HL-60 (cell line): ENCODE measurements around the gene FAM234A.

ENCODE experiments used
- DNase-seq, 2 experiments: peaks; one replicate each; pipeline ENCODE4 v3.0.0-alpha.2; 2010 to 2020; ENCODE audit warnings: low read depth in 1 of 2, low spot score in 1 of 2
- H3K27ac ChIP-seq: fragments of 250-450 bp; sonication (Bioruptor Pico); replicated peaks from 2 replicates; pipeline ENCODE4 v1.5.1; 2020; ENCODE audit warnings: mild to moderate bottlenecking, moderate library complexity
- H3K27me3 ChIP-seq: fragments of 250-450 bp; sonication (Bioruptor Pico); 2 replicates; pipeline ENCODE4 v1.5.1; 2021; ENCODE audit warnings: mild to moderate bottlenecking, moderate library complexity; ENCODE audit not compliant: insufficient read depth, poor library complexity, severe bottlenecking
- H3K4me3 ChIP-seq: replicated peaks from 2 replicates; pipeline ENCODE4 v1.5.1; 2011; ENCODE audit warnings: mild to moderate bottlenecking, control low read depth, low read length; ENCODE audit not compliant: insufficient read depth
- GABPA ChIP-seq: IDR thresholded peaks from 2 replicates; pipeline ENCODE4 v1.6.1; 2012; ENCODE audit warnings: low read depth
- POLR2AphosphoS5 ChIP-seq: IDR thresholded peaks from 2 replicates; pipeline ENCODE4 v1.6.1; 2012; ENCODE audit warnings: low read depth
- SPI1 ChIP-seq: IDR thresholded peaks from 2 replicates; pipeline ENCODE4 v1.6.1; 2012; ENCODE audit warnings: low read depth, mild to moderate bottlenecking, borderline replicate concordance
- TF ChIP-seq, protein P1 (sequence below): IDR thresholded peaks from 2 replicates; pipeline ENCODE4 v1.6.1; 2012; ENCODE audit warnings: low read depth; ENCODE audit not compliant: insufficient replicate concordance
- TF ChIP-seq, protein P2 (sequence below): IDR thresholded peaks from one replicate; pipeline ENCODE4 v1.5.1; 2011; ENCODE audit warnings: low read length, control low read depth, inconsistent platforms; ENCODE audit not compliant: insufficient read depth

Gene FAM234A

DNA sequence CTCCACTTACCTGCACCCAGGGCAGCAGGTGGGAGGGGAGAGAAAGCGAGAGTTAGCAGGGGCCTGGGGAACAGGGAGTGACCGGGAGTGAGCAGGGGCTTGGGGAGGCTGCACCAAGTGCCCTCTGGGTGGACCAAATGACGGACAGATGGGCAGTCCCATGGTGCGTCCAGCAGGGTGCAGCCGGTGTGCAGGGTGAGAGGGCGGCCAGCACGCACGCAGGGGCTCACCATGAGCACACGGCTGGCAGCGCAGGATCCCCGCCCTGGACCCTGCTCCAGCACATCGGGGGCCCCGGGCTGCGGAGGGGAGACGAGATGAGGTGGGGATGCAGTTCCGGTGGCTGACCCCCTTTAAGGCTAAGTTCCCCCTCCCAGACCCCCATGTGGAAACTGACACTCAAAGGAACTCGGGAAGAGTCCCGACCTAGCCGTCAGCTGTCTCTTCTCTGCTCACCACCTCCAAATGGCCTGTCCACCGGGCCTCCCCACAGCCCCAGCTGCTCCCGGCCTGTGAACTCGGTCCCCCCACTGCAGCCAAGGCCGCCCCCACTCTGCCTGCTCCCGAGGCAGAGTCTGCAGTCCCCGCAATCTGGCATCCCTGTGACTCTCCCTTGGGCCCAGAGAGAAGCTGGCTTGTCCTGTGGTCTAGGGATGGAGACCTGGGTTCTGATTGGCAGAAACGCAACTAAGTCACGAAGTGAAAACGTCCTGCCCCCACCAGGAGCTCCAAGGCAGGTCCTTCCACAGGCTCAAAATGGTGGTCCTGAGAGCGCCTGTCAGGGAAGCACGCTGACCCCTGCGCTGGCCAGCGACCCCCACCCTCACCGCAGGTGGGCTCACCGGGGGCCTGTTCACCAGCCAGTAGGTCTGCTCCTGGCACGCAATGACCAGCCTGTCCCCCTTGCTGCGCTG is 38.3 kb downstream of the FAM234A start:
- DNase-seq = no peak
- H3K4me3 ChIP-seq = no peak overlapping the region
- H3K27me3 ChIP-seq = peaks cover 21% of the 10 kb centered on the region
- H3K27ac ChIP-seq = no peak overlapping the region
- TF ChIP-seq, protein P1, sequence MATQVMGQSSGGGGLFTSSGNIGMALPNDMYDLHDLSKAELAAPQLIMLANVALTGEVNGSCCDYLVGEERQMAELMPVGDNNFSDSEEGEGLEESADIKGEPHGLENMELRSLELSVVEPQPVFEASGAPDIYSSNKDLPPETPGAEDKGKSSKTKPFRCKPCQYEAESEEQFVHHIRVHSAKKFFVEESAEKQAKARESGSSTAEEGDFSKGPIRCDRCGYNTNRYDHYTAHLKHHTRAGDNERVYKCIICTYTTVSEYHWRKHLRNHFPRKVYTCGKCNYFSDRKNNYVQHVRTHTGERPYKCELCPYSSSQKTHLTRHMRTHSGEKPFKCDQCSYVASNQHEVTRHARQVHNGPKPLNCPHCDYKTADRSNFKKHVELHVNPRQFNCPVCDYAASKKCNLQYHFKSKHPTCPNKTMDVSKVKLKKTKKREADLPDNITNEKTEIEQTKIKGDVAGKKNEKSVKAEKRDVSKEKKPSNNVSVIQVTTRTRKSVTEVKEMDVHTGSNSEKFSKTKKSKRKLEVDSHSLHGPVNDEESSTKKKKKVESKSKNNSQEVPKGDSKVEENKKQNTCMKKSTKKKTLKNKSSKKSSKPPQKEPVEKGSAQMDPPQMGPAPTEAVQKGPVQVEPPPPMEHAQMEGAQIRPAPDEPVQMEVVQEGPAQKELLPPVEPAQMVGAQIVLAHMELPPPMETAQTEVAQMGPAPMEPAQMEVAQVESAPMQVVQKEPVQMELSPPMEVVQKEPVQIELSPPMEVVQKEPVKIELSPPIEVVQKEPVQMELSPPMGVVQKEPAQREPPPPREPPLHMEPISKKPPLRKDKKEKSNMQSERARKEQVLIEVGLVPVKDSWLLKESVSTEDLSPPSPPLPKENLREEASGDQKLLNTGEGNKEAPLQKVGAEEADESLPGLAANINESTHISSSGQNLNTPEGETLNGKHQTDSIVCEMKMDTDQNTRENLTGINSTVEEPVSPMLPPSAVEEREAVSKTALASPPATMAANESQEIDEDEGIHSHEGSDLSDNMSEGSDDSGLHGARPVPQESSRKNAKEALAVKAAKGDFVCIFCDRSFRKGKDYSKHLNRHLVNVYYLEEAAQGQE = no peak
- no peak for TF ChIP-seq SPI1
- no peak for TF ChIP-seq POLR2AphosphoS5
- TF ChIP-seq GABPA = no peak
- TF ChIP-seq, protein P2, sequence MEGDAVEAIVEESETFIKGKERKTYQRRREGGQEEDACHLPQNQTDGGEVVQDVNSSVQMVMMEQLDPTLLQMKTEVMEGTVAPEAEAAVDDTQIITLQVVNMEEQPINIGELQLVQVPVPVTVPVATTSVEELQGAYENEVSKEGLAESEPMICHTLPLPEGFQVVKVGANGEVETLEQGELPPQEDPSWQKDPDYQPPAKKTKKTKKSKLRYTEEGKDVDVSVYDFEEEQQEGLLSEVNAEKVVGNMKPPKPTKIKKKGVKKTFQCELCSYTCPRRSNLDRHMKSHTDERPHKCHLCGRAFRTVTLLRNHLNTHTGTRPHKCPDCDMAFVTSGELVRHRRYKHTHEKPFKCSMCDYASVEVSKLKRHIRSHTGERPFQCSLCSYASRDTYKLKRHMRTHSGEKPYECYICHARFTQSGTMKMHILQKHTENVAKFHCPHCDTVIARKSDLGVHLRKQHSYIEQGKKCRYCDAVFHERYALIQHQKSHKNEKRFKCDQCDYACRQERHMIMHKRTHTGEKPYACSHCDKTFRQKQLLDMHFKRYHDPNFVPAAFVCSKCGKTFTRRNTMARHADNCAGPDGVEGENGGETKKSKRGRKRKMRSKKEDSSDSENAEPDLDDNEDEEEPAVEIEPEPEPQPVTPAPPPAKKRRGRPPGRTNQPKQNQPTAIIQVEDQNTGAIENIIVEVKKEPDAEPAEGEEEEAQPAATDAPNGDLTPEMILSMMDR = no peak

DNA sequence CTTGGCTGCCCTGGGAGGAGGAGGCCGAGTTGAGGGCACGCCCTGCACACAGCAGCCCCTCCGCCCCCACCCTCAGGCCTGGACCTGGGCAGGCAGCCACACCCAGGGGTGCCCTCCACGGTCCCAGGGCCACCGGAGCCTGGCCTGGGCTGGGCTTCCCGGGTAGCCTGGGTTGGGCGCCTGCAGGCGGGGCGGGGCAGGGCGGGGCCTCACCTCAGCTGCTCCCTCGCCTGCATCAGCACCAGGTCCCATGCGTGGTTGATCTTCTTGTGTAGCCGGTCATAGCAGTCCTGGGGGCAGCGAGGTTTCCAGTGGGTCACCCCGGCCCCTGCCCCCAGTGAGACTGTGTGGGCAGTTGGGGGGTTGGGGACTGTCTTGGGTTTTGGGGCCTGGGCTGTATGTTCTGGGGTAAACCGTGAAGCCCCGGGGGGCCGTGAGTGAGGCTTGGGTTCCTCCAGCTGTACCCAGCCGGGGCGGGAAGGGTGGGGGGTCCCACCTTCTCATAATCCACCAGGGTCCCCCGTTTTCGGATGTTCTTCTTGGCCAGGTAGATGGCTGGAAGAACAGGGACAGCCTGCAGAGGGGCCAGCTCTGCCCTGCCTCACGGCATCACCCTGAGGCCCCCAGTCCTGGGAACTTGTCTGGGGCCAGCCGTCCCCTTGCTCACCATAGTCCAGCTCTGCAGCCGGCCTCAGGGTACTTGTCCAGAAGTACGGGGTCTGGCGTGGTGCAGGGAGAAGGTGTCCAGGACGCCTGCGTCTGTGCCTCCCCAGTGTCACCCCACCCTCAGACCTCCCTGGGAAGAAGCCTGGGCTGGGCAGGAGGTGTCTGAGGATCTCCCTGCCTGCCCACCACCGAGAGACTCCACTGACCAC is 39.2 kb downstream of the FAM234A start:
- Histone ChIP-seq H3K27me3 (peaks cover 18% of the 10 kb centered on the region), H3K27ac (no peak overlapping the region), H3K4me3 (no peak overlapping the region)
- DNase-seq = no peak
- TF ChIP-seq SPI1 = no peak

DNA sequence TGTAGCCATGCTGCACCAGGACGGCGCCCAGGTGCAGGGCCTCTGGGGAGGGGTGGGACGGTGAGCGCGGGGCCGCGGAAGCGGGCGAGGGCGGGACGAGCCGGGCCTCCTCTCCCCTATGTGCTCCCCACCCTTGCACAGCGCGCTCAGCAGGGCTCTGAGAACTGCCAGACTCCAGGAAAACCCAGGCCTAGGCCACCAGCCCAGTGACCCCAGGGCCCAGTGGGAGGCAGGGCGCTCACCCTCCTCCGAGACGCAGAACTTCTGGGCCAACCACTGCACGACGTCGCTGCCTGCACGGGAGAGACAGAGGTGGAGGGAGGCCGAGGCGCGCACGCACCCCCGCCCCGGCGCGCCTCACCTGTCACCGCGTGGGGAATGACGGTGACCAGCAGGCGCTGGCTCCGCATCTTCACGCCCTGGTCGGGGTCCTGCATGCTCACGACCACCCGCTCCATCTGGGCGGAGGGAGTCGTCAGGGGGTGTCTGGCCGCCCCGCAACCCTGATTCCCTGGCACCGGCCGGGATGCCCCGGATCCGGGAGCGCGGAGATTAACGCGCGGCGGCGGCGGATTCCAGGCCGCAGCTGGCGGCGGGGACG is 40.5 kb downstream of the FAM234A start:
- no peak overlapping the region for H3K27ac ChIP-seq
- H3K4me3 ChIP-seq = peak overlapping the region; percentile 13; the same call in 1 of the 2 replicates
- DNase-seq = no peak
- H3K27me3 ChIP-seq = peaks cover 26% of the 10 kb centered on the region
- TF ChIP-seq, protein P2 = no peak
- TF ChIP-seq SPI1 = no peak
- no peak for TF ChIP-seq GABPA
- TF ChIP-seq, protein P1 = no peak
- TF ChIP-seq POLR2AphosphoS5 = no peak

DNA sequence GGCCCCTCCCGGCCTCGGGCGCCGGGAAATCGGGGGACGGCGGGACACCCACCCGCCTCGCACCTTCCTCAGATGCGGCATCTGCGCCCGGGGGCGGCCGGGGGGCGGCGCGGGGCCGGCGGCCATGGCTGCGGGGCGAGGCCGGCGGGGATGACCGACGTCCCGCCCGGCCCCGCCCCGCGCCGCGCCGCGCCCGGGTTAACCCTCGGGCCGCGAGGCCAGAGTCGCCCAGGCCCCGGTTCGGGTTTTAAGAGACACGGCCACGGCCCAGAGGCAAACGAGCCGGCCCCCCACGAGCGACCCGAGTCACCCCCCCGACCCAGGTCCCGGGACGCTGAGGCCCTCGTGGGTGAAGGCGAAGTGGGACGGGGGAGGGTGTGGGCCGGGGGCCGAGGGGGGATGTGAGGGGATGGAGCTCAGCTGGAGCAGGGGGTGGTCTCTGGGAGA is 41.2 kb downstream of the FAM234A start, which contains the start of gene RGS11:
TSS of gene RGS11 (minus strand) at position 159 of the 447 bp plus-strand sequence. CDS start at position 126, 33 bp downstream.
- Histone ChIP-seq H3K27ac (no peak within 1 kb of the TSS), H3K4me3 (peak within 1 kb of the TSS; percentile 13; the same call in 1 of the 2 replicates), H3K27me3 (peaks cover 28% of the 10 kb centered on the region)
- DNase-seq = no peak
- TF ChIP-seq POLR2AphosphoS5 (no peak), GABPA (no peak), SPI1 (no peak)
- TF ChIP-seq, protein P1 = no peak
- TF ChIP-seq, protein P2 = no peak
